HEK293 (cell line): ENCODE measurements around the gene DNTTIP2.
A peak's percentile ranks its signal among the peaks of the same experiment; 100 is the strongest.

Experiments used
- GLI4 ChIP-seq: fragments of 450-650 bp; formaldehyde crosslinking; IDR thresholded peaks from 2 replicates; pipeline ENCODE4 v1.5.1; 2016; ENCODE audit warnings: missing biosample characterization, missing genetic modification characterization
- GLIS1 ChIP-seq: fragments of 450-650 bp; formaldehyde crosslinking; IDR thresholded peaks from 2 replicates; pipeline ENCODE4 v1.5.1; 2016; ENCODE audit warnings: missing biosample characterization, missing genetic modification characterization
- KLF10 ChIP-seq: fragments of 450-650 bp; IDR thresholded peaks from 2 replicates; pipeline ENCODE4 v1.5.1; 2018; ENCODE audit warnings: missing biosample characterization, mild to moderate bottlenecking, missing genetic modification characterization
- KLF8 ChIP-seq: fragments of 450-650 bp; formaldehyde crosslinking; IDR thresholded peaks from 2 replicates; pipeline ENCODE4 v1.5.1; 2016; ENCODE audit warnings: missing biosample characterization, missing genetic modification characterization
- SP3 ChIP-seq: fragments of 450-650 bp; formaldehyde crosslinking; IDR thresholded peaks from 2 replicates; pipeline ENCODE4 v1.5.1; 2016; ENCODE audit warnings: missing biosample characterization, missing genetic modification characterization
- SP7 ChIP-seq: fragments of 450-650 bp; formaldehyde crosslinking; IDR thresholded peaks from 2 replicates; pipeline ENCODE4 v1.5.1; 2016; ENCODE audit warnings: missing biosample characterization, missing genetic modification characterization
- TRIM28 ChIP-seq: IDR thresholded peaks from 2 replicates; pipeline ENCODE4 v1.6.1; 2011; ENCODE audit warnings: low read length, control low read depth, borderline replicate concordance
- TSHZ1 ChIP-seq: fragments of 450-650 bp; formaldehyde crosslinking; IDR thresholded peaks from 2 replicates; pipeline ENCODE4 v1.5.1; 2016; ENCODE audit warnings: missing biosample characterization, missing genetic modification characterization, borderline replicate concordance
- YY1 ChIP-seq: fragments of 450-650 bp; formaldehyde crosslinking; IDR thresholded peaks from 2 replicates; pipeline ENCODE4 v1.5.1; 2018; ENCODE audit warnings: missing biosample characterization, missing genetic modification characterization
- ZBTB21 ChIP-seq: fragments of 450-650 bp; formaldehyde crosslinking; IDR thresholded peaks from 2 replicates; pipeline ENCODE4 v1.5.1; 2017; ENCODE audit warnings: missing biosample characterization, missing genetic modification characterization
- ZNF112 ChIP-seq: fragments of 450-650 bp; formaldehyde crosslinking; IDR thresholded peaks from 2 replicates; pipeline ENCODE4 v1.5.0; 2017; ENCODE audit warnings: missing biosample characterization, missing genetic modification characterization
- ZNF148 ChIP-seq: fragments of 450-650 bp; formaldehyde crosslinking; IDR thresholded peaks from 2 replicates; pipeline ENCODE4 v1.5.0; 2017; ENCODE audit warnings: missing biosample characterization, missing genetic modification characterization, borderline replicate concordance
- ZNF157 ChIP-seq: fragments of 450-650 bp; formaldehyde crosslinking; IDR thresholded peaks from 2 replicates; pipeline ENCODE4 v1.5.1; 2016; ENCODE audit warnings: missing biosample characterization, missing genetic modification characterization
- ZNF16 ChIP-seq: fragments of 450-650 bp; formaldehyde crosslinking; IDR thresholded peaks from 2 replicates; pipeline ENCODE4 v1.5.1; 2016; ENCODE audit warnings: low read depth, missing biosample characterization, missing genetic modification characterization
- ZNF169 ChIP-seq: fragments of 450-650 bp; formaldehyde crosslinking; IDR thresholded peaks from 2 replicates; pipeline ENCODE4 v1.5.1; 2016; ENCODE audit warnings: missing biosample characterization, missing genetic modification characterization
- ZNF184 ChIP-seq: fragments of 450-650 bp; IDR thresholded peaks from 2 replicates; pipeline ENCODE4 v1.5.1; 2018; ENCODE audit warnings: missing biosample characterization, mild to moderate bottlenecking, missing genetic modification characterization
- ZNF404 ChIP-seq: fragments of 450-650 bp; formaldehyde crosslinking; IDR thresholded peaks from 2 replicates; pipeline ENCODE4 v1.5.1; 2017; ENCODE audit warnings: missing biosample characterization, missing genetic modification characterization
- ZNF426 ChIP-seq: fragments of 450-650 bp; formaldehyde crosslinking; IDR thresholded peaks from 2 replicates; pipeline ENCODE4 v1.5.1; 2017; ENCODE audit warnings: missing biosample characterization, missing genetic modification characterization, mild to moderate bottlenecking, inconsistent platforms, moderate library complexity
- ZNF501 ChIP-seq: fragments of 450-650 bp; formaldehyde crosslinking; IDR thresholded peaks from 2 replicates; pipeline ENCODE4 v1.5.1; 2016; ENCODE audit warnings: missing biosample characterization, missing genetic modification characterization
- ZNF513 ChIP-seq: fragments of 450-650 bp; IDR thresholded peaks from 2 replicates; pipeline ENCODE4 v1.5.1; 2018; ENCODE audit warnings: missing biosample characterization, missing genetic modification characterization
- ZNF544 ChIP-seq: fragments of 450-650 bp; formaldehyde crosslinking; IDR thresholded peaks from 2 replicates; pipeline ENCODE4 v1.5.0; 2017; ENCODE audit warnings: missing biosample characterization, missing genetic modification characterization
- ZNF561 ChIP-seq: fragments of 450-650 bp; IDR thresholded peaks from 2 replicates; pipeline ENCODE4 v1.5.1; 2018; ENCODE audit warnings: missing biosample characterization, missing genetic modification characterization, borderline replicate concordance
- ZNF645 ChIP-seq: fragments of 450-650 bp; formaldehyde crosslinking; IDR thresholded peaks from 2 replicates; pipeline ENCODE4; 2016; ENCODE audit warnings: missing biosample characterization, missing genetic modification characterization
- ZNF692 ChIP-seq: fragments of 450-650 bp; formaldehyde crosslinking; IDR thresholded peaks from 2 replicates; pipeline ENCODE4 v1.5.1; 2016; ENCODE audit warnings: missing biosample characterization, missing genetic modification characterization
- ZNF768 ChIP-seq: fragments of 450-650 bp; formaldehyde crosslinking; IDR thresholded peaks from 2 replicates; pipeline ENCODE4 v1.5.1; 2018; ENCODE audit warnings: missing biosample characterization, mild to moderate bottlenecking, missing genetic modification characterization
- ZNF777 ChIP-seq: fragments of 450-650 bp; formaldehyde crosslinking; IDR thresholded peaks from 2 replicates; pipeline ENCODE4 v1.5.1; 2017; ENCODE audit warnings: missing biosample characterization, missing genetic modification characterization, borderline replicate concordance
- ZNF843 ChIP-seq: fragments of 450-650 bp; formaldehyde crosslinking; IDR thresholded peaks from 2 replicates; pipeline ENCODE4 v1.5.1; 2016; ENCODE audit warnings: missing biosample characterization, missing genetic modification characterization
- ZSCAN4 ChIP-seq: fragments of 450-650 bp; formaldehyde crosslinking; IDR thresholded peaks from 2 replicates; pipeline ENCODE4 v1.5.1; 2017; ENCODE audit warnings: missing biosample characterization, missing genetic modification characterization

DNTTIP2 gene

GRCh38 chr1:93846992-93847810, 31.8 kb downstream of the DNTTIP2 start (continued):
- peak; percentile 81 for TF ChIP-seq ZNF692 (tag by site-specific recombination)
- peak; percentile 42; the same call in 1 of the 2 replicates for TF ChIP-seq ZNF184 (tag by site-specific recombination)
- TF ChIP-seq ZNF112 (tag by site-specific recombination): no peak
- TF ChIP-seq ZNF16 (tag by site-specific recombination): 0 out of 2 replicates have a peak, but pooled peaks have one; percentile 16
- TF ChIP-seq SP7 (tag by site-specific recombination): peak; percentile 86; the same call in 1 of the 2 replicates
- peak; percentile 33; the same call in 1 of the 2 replicates for TF ChIP-seq GLIS1 (tag by site-specific recombination)
- TF ChIP-seq ZNF777 (tag by site-specific recombination): peak; percentile 98
- TF ChIP-seq ZNF426: no peak
- peak; percentile 55; the same call in 1 of the 2 replicates for TF ChIP-seq GLI4 (tag by site-specific recombination)
- TF ChIP-seq ZNF843: peak; percentile 76
- TF ChIP-seq ZBTB21 (tag by site-specific recombination): peak; percentile 44; the same call in 1 of the 2 replicates
- TF ChIP-seq SP3 (tag by site-specific recombination): peak; percentile 62
- 0 out of 2 replicates have a peak, but pooled peaks have one; percentile 62 for TF ChIP-seq ZNF148
- TF ChIP-seq TRIM28: peak; percentile 45; the same call in 1 of the 2 replicates
- no peak for TF ChIP-seq ZNF169 (tag by site-specific recombination)
- peak; percentile 51; the same call in 1 of the 2 replicates for TF ChIP-seq ZSCAN4 (tag by site-specific recombination)
- peak; percentile 97 for TF ChIP-seq ZNF501 (tag by site-specific recombination)
- 0 out of 2 replicates have a peak, but pooled peaks have one; percentile 21 for TF ChIP-seq ZNF645
- TF ChIP-seq YY1 (tag by site-specific recombination): peak; percentile 60
- peak; percentile 68 for TF ChIP-seq KLF8 (tag by site-specific recombination)
- peak; percentile 69 for TF ChIP-seq KLF10
- 0 out of 2 replicates have a peak, but pooled peaks have one; percentile 4 for TF ChIP-seq ZNF768 (tag by site-specific recombination)
- no peak for TF ChIP-seq ZNF157 (tag by site-specific recombination)
- TF ChIP-seq ZNF544 (tag by site-specific recombination): no peak
- no peak for TF ChIP-seq ZNF404 (tag by site-specific recombination)
- peak; percentile 80; the same call in 1 of the 2 replicates for TF ChIP-seq TSHZ1
- 0 out of 2 replicates have a peak, but pooled peaks have one; percentile 9 for TF ChIP-seq ZNF513
- TF ChIP-seq ZNF561 (tag by site-specific recombination): peak; percentile 68
